ENCODE data around the gene ERBB4. TPM values are rescaled to one million over a fixed set of nuclear protein-coding genes. Genes with fewer than 3 reads are reported as not detected.
A peak's percentile ranks its signal among the peaks of the same experiment; 100 is the strongest.

Gene ERBB4
- total and polyA plus RNA-seq, 9 donors = 5.0 to 12.7 (median 7.7) TPM

DNA sequence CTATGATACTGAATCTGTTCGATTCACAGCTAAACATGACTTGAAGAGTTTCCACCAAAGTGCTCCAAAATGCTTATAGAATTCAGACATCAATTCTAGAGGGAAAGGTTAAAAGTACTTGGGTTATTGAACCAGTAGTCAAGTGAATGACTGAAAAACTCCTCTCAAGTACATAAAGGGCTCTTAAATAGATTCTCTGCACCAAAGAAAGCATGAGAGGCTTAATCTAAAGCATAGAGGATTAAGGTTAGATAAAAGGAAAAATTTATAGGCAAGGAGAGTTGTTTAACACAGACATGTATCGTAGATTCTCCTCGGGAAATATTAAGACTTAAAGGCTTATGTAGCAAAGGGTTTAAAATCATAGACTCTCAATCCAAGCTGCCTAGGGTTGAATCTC is 701.4 kb downstream of the ERBB4 start:
- Histone ChIP-seq H3K4me3 (ENCODE audit: low read length) (no peak overlapping the region), H3K9me3 (replicated peaks; ENCODE audit: control insufficient read depth, low read depth, low read length) (no peaks in the 10 kb centered on the region), H3K27me3 (ENCODE audit: control insufficient read depth, insufficient read depth, low read length) (no peaks in the 10 kb centered on the region), H3K27ac (ENCODE audit: low read length) (no peak overlapping the region), H3K4me1 (ENCODE audit: control insufficient read depth, insufficient read depth, low read length) (no peaks in the 10 kb centered on the region), H3K36me3 (ENCODE audit: control insufficient read depth, insufficient read depth, low read length) (no peaks in the 10 kb centered on the region)
- no CpG with 5 or more reads among the region's 3 CpGs for WGBS (ENCODE audit: insufficient coverage)
- no peak for DNase-seq

DNA sequence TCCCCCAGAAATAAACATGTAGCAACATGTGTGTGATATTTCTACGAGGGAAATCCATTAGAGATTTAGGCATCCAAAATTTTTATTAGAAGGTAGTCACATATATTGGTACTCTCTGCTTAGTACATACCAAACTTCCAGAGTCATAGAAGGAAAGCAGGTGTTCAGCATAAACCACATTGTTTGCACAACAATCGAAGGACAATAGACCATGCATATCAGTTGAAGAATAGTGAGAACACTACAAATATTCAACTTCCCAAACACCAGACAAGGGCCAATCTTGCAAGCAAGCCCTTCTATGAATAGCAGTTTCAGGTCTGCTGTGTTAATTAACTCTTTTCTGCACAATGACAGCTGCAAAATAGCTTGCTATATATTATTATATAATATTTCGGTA is 702.2 kb downstream of the ERBB4 start:
- Histone ChIP-seq H3K36me3 (ENCODE audit: control insufficient read depth, insufficient read depth, low read length) (no peaks in the 10 kb centered on the region), H3K27ac (ENCODE audit: low read length) (no peak overlapping the region), H3K9me3 (replicated peaks; ENCODE audit: control insufficient read depth, low read depth, low read length) (no peaks in the 10 kb centered on the region), H3K4me1 (ENCODE audit: control insufficient read depth, insufficient read depth, low read length) (no peaks in the 10 kb centered on the region), H3K4me3 (ENCODE audit: low read length) (no peak overlapping the region), H3K27me3 (ENCODE audit: control insufficient read depth, insufficient read depth, low read length) (no peaks in the 10 kb centered on the region)
- no CpG with 5 or more reads among the region's 3 CpGs for WGBS (ENCODE audit: insufficient coverage)
- no peak for DNase-seq

DNA sequence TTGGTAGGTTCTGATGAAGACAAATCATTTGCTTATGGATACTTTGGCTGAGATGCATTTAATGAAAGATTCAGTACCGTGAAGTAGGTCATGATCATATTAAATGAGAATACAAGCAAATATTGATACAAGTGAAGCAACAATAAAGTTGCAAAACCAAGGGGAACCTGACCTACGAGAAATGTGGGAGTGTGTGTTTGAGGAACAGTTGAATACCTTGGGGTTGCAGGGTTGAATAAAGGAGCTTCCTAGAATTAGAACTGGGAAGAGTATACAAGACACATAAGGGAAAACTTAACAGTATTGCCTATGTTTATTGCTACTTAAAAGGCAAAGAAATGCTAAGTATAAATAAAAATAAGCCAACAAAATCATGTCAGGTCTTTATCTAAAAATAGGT is 702.9 kb downstream of the ERBB4 start:
- Histone ChIP-seq H3K9me3 (replicated peaks; ENCODE audit: control insufficient read depth, low read depth, low read length) (no peaks in the 10 kb centered on the region), H3K4me3 (ENCODE audit: low read length) (no peak overlapping the region), H3K27me3 (ENCODE audit: control insufficient read depth, insufficient read depth, low read length) (no peaks in the 10 kb centered on the region), H3K36me3 (ENCODE audit: control insufficient read depth, insufficient read depth, low read length) (no peaks in the 10 kb centered on the region), H3K4me1 (ENCODE audit: control insufficient read depth, insufficient read depth, low read length) (no peaks in the 10 kb centered on the region), H3K27ac (ENCODE audit: low read length) (no peak overlapping the region)
- WGBS (ENCODE audit: insufficient coverage) = no CpG with 5 or more reads among the region's 2 CpGs
- no peak for DNase-seq

DNA sequence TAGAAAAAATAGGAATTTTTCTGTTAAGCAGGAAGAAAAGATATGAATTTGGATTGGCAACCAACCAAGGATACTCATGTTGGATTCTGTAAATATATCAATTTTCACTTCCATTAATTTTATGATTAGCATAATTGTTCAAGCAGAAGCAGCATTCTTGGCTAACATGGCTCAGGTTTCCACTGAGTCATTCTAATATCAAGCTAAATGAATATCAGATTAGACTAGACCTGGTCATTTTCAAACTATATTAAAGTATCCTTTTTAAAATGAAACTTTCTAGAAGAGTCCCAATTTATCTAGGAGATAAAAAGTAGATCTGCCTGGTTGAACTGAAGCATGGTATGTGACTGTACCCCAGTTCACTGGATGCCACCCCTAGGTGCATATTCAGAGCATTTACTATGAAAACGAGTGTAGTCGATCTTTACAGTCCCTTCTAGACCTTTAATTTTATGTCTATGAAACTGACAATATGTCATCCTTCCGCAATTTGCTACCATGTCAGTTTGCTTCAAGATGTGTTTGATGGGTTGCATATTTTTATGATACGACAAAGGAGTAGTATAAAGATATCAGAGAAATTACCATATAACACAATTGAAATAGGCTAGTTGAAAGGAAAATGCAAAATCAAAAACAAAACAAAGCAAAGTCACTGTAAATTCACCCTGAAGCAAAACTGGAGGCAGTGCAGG is 704.9 kb downstream of the ERBB4 start:
- Histone ChIP-seq H3K9me3 (replicated peaks; ENCODE audit: control insufficient read depth, low read depth, low read length) (no peaks in the 10 kb centered on the region), H3K36me3 (ENCODE audit: control insufficient read depth, insufficient read depth, low read length) (no peaks in the 10 kb centered on the region), H3K27ac (ENCODE audit: low read length) (no peak overlapping the region), H3K4me1 (ENCODE audit: control insufficient read depth, insufficient read depth, low read length) (no peaks in the 10 kb centered on the region), H3K4me3 (ENCODE audit: low read length) (no peak overlapping the region), H3K27me3 (ENCODE audit: control insufficient read depth, insufficient read depth, low read length) (no peaks in the 10 kb centered on the region)
- no CpG with 5 or more reads among the region's 4 CpGs for WGBS (ENCODE audit: insufficient coverage)
- DNase-seq = no peak

DNA sequence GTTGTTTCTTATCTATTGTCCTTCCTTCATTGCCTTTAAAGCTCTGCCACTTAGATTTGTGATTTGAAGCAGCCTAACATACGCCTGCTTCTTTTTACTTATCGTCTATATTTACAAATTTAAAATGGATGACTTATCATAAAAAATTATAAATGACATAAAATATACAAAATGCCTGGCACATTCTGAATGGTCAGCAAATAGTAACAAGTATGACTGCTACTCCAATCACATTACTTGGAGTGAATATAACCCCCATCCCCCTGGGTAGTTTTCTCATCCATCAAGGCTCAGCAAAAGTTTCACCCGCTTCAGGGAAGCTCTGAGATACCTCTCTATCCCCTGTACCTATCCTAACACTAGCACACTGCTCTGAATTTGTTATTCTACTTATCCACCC is 708.9 kb downstream of the ERBB4 start:
- no peaks in the 10 kb centered on the region for H3K9me3 ChIP-seq (replicated peaks; ENCODE audit: control insufficient read depth, low read depth, low read length)
- H3K36me3 ChIP-seq (ENCODE audit: control insufficient read depth, insufficient read depth, low read length) = no peaks in the 10 kb centered on the region
- no CpG with 5 or more reads among the region's 3 CpGs for WGBS (ENCODE audit: insufficient coverage)
- no peak overlapping the region for H3K4me3 ChIP-seq (ENCODE audit: low read length)
- DNase-seq = no peak
- H3K27ac ChIP-seq (ENCODE audit: low read length) = no peak overlapping the region
- H3K4me1 ChIP-seq (ENCODE audit: control insufficient read depth, insufficient read depth, low read length) = no peaks in the 10 kb centered on the region
- H3K27me3 ChIP-seq (ENCODE audit: control insufficient read depth, insufficient read depth, low read length) = no peaks in the 10 kb centered on the region

DNA sequence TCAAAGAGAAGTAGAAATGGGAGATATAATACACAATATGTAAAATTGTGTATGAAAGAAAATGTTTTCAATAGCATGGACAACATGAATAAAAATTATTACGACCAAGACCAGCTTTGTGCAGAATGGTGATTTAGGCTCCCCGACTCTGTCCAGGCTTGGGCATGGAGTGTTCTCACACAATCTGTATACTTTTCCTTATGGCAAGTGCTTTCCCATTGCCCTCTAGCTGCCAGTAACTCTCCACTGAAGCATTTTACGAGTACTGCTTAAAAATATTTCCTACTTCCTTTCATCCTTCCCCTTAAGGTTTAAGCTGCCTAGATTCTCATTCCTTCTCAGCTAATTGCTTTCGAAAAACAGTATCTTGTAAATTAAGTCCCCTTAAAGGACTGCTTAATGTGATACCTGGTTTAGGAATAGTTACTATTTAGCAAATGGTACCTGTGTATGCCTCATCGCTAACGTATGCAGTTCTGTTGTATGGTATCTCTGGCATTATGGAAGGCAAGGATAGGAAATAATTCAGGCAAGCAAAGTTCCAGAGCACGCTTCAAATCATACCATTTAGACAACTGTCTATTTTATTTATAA is 714.6 kb downstream of the ERBB4 start:
- no peaks in the 10 kb centered on the region for H3K4me1 ChIP-seq (ENCODE audit: control insufficient read depth, insufficient read depth, low read length)
- no peak for DNase-seq
- H3K27ac ChIP-seq (ENCODE audit: low read length) = no peak overlapping the region
- 100% methylated on average over 1 of the region's 7 CpGs for WGBS (ENCODE audit: insufficient coverage)
- no peak overlapping the region for H3K4me3 ChIP-seq (ENCODE audit: low read length)
- H3K27me3 ChIP-seq (ENCODE audit: control insufficient read depth, insufficient read depth, low read length) = no peaks in the 10 kb centered on the region
- H3K9me3 ChIP-seq (replicated peaks; ENCODE audit: control insufficient read depth, low read depth, low read length) = no peaks in the 10 kb centered on the region
- H3K36me3 ChIP-seq (ENCODE audit: control insufficient read depth, insufficient read depth, low read length) = no peaks in the 10 kb centered on the region

DNA sequence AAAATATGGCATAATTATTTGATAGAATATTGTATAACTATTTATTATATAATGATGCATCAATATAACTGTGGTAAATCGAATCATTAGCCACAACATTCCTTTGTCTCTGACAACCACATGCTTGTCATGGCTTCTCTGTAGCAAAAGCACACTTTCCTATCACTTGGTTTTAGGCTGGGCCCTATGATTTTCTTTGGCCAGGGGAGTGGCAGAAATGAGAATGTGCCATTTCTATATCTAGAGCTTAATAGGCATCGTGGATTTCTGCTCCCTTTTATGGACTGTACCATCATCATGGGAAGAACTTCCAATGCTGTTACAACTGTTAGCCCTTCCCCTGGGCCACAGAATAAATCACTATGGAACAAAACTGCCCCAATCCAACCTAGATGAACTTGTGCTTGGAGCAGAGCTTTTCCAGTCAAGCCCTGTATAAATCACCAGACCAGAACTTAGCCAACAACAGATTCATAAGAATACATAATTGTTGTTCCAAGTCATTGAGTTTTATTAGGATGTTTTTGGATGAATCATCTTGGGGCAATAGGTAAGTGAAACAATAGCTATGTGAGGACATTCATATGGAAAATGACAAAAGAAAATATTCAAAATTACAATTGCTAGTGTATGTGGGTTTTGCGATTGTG is 715.8 kb downstream of the ERBB4 start:
- H3K36me3 ChIP-seq (ENCODE audit: control insufficient read depth, insufficient read depth, low read length) = no peaks in the 10 kb centered on the region
- no peaks in the 10 kb centered on the region for H3K9me3 ChIP-seq (replicated peaks; ENCODE audit: control insufficient read depth, low read depth, low read length)
- H3K4me1 ChIP-seq (ENCODE audit: control insufficient read depth, insufficient read depth, low read length) = no peaks in the 10 kb centered on the region
- DNase-seq = no peak
- WGBS (ENCODE audit: insufficient coverage) = no CpG with 5 or more reads among the region's 3 CpGs
- no peaks in the 10 kb centered on the region for H3K27me3 ChIP-seq (ENCODE audit: control insufficient read depth, insufficient read depth, low read length)
- no peak overlapping the region for H3K27ac ChIP-seq (ENCODE audit: low read length)
- H3K4me3 ChIP-seq (ENCODE audit: low read length) = no peak overlapping the region

DNA sequence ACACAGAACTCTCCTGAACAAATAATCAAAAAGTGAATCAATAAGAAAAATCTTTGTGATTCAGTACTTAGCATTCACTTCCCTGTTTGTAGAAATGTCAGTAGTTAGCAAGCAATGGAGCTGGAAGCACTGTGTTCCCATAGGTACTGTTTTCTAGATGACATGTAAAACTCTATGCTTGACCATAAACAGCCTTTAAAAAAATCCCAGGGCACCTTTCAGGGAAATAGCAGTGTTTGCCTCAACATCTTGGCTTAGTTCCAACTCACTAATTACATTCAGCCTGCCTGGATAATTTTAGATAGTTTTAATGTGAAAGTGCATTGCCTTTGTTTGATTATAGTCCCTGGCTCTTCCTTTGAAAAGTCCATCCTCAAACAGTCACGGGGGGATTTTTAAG is 721.8 kb downstream of the ERBB4 start:
- H3K9me3 ChIP-seq (replicated peaks; ENCODE audit: control insufficient read depth, low read depth, low read length) = no peaks in the 10 kb centered on the region
- peak; percentile 9 for DNase-seq
- no peaks in the 10 kb centered on the region for H3K4me1 ChIP-seq (ENCODE audit: control insufficient read depth, insufficient read depth, low read length)
- no peaks in the 10 kb centered on the region for H3K27me3 ChIP-seq (ENCODE audit: control insufficient read depth, insufficient read depth, low read length)
- no peak overlapping the region for H3K4me3 ChIP-seq (ENCODE audit: low read length)
- no peak overlapping the region for H3K27ac ChIP-seq (ENCODE audit: low read length)
- H3K36me3 ChIP-seq (ENCODE audit: control insufficient read depth, insufficient read depth, low read length) = no peaks in the 10 kb centered on the region
- WGBS (ENCODE audit: insufficient coverage) = no CpG with 5 or more reads among the region's 1 CpG

DNA sequence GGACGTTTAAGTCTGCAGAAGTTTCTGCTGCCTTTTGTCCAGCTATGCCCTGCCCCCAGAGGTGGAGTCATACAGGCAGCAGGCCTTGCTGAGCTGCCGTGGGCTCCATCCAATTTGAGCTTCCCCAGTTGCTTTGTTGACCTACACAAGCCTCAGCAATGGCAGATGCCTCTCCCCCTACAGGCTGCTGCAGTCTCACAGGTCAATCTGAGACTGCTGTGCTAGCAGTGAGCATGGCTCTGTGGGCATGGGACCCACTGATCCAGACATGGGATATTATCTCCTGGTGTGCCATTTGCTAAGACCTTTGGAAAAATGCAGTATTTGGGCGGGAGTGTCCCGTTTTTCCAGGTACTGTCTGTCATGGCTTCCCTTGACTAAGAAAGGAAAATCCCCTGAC is 726.0 kb downstream of the ERBB4 start:
- H3K4me1 ChIP-seq (ENCODE audit: control insufficient read depth, insufficient read depth, low read length) = no peaks in the 10 kb centered on the region
- H3K27me3 ChIP-seq (ENCODE audit: control insufficient read depth, insufficient read depth, low read length) = no peaks in the 10 kb centered on the region
- no peak for DNase-seq
- no peak overlapping the region for H3K27ac ChIP-seq (ENCODE audit: low read length)
- 65% methylated on average over 4 of the region's 4 CpGs for WGBS (ENCODE audit: insufficient coverage)
- no peaks in the 10 kb centered on the region for H3K36me3 ChIP-seq (ENCODE audit: control insufficient read depth, insufficient read depth, low read length)
- no peak overlapping the region for H3K4me3 ChIP-seq (ENCODE audit: low read length)
- no peaks in the 10 kb centered on the region for H3K9me3 ChIP-seq (replicated peaks; ENCODE audit: control insufficient read depth, low read depth, low read length)

DNA sequence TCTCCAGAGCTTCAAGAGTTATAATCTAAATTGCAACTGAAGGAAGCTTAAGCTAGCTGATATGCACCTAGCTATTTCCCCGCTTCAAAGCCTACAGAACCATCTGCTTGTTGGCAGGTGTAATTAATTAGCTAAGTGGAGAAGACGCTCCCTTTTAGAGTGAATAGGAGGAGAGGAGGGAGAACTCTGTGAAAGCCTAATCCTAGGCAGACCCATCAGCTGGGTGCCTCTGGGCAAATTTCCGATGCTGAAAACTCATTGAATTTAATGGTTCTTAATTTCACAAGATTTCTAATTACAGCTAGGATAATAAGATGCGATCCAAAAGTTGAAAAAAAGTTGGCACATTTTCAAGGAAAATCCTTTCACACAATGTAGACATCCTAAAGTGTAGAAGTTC is 735.9 kb downstream of the ERBB4 start:
- Histone ChIP-seq H3K9me3 (replicated peaks; ENCODE audit: control insufficient read depth, low read depth, low read length) (no peaks in the 10 kb centered on the region), H3K36me3 (ENCODE audit: control insufficient read depth, insufficient read depth, low read length) (no peaks in the 10 kb centered on the region), H3K4me1 (ENCODE audit: control insufficient read depth, insufficient read depth, low read length) (no peaks in the 10 kb centered on the region), H3K27ac (ENCODE audit: low read length) (no peak overlapping the region), H3K27me3 (ENCODE audit: control insufficient read depth, insufficient read depth, low read length) (no peaks in the 10 kb centered on the region), H3K4me3 (ENCODE audit: low read length) (no peak overlapping the region)
- DNase-seq = no peak
- no CpG with 5 or more reads among the region's 4 CpGs for WGBS (ENCODE audit: insufficient coverage)
